Measurements from ENCODE around the gene MSH5. TPM values are rescaled to one million over a fixed set of nuclear protein-coding genes. Genes with fewer than 3 reads are reported as not detected.

MSH5 gene
- total and polyA plus RNA-seq, 2 donors (not counting 1 experiment from before 2014, with no cell fraction given), result 4.3 to 6.0 TPM

GRCh38 chr6:31718265-31718664 lies 21.5 kb upstream of the MSH5 start:
- Histone ChIP-seq H3K4me3 (replicated peaks in 1 of 4; ENCODE audit: control extremely low read depth in 1 of 4, insufficient read depth in 1 of 4, low read depth in 3 of 4, low read length in 4 of 4) (no peak overlapping the region), H3K79me2 (ENCODE audit: control insufficient read depth, insufficient read depth, low read length) (no peaks in the 10 kb centered on the region), H3K4me2 (ENCODE audit: extremely low read depth, insufficient read depth, low read length) (no peak overlapping the region), H3K4me1 (ENCODE audit: control insufficient read depth, extremely low read depth, insufficient read depth, low read length) (no peaks in the 10 kb centered on the region), H3K27me3 (ENCODE audit: control insufficient read depth, insufficient read depth, low read length) (peaks cover 10% of the 10 kb centered on the region), H3K9me3 (ENCODE audit: control insufficient read depth, insufficient read depth, low read depth, low read length) (no peaks in the 10 kb centered on the region), H4K20me1 (ENCODE audit: control insufficient read depth, extremely low read depth, insufficient read depth, low read length) (no peaks in the 10 kb centered on the region), H2AFZ (ENCODE audit: low read length) (no peak overlapping the region), H3K27ac (ENCODE audit: insufficient read depth, low read length) (no peak overlapping the region), H3K36me3 (ENCODE audit: control insufficient read depth, insufficient read depth, low read length) (no peaks in the 10 kb centered on the region), H3K9ac (ENCODE audit: insufficient read depth, low read length) (no peak overlapping the region)
- no peak for DNase-seq (ENCODE audit: low read depth in 2 of 2)
- no peak for TF ChIP-seq EZH2 (IDR thresholded peaks at IDR 0.05; ENCODE audit: low read length, missing control alignments)
- TF ChIP-seq, protein P1, sequence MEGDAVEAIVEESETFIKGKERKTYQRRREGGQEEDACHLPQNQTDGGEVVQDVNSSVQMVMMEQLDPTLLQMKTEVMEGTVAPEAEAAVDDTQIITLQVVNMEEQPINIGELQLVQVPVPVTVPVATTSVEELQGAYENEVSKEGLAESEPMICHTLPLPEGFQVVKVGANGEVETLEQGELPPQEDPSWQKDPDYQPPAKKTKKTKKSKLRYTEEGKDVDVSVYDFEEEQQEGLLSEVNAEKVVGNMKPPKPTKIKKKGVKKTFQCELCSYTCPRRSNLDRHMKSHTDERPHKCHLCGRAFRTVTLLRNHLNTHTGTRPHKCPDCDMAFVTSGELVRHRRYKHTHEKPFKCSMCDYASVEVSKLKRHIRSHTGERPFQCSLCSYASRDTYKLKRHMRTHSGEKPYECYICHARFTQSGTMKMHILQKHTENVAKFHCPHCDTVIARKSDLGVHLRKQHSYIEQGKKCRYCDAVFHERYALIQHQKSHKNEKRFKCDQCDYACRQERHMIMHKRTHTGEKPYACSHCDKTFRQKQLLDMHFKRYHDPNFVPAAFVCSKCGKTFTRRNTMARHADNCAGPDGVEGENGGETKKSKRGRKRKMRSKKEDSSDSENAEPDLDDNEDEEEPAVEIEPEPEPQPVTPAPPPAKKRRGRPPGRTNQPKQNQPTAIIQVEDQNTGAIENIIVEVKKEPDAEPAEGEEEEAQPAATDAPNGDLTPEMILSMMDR (conservative IDR thresholded peaks at IDR 0.05 in 1 of 2, IDR thresholded peaks at IDR 0.05 in 1 of 2; ENCODE audit: low read depth in 1 of 2, low read length in 2 of 2), result no peak

DNA sequence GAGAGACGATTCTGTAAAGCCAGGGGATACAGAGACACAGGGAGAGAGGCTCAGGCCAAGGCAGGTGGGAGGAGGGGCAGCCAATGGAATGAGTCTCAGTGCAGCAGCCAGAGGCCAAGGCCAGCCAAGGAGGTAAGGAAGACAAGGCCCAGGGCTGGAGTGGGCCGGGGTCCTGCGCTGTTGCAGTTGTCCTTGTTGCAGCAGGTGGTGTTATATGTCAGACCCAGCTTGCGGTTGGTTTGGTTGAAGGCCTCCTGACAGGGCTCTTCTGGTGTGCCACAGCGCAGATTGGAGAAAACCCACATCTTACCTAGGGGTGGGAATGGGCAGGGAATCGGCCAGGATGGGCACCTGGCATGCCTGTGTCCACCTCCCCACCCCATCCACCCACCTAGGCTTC lies 20.8 kb upstream of the MSH5 start:
- no peak overlapping the region for H3K4me2 ChIP-seq (ENCODE audit: extremely low read depth, insufficient read depth, low read length)
- TF ChIP-seq EZH2 (IDR thresholded peaks at IDR 0.05; ENCODE audit: low read length, missing control alignments), result no peak
- TF ChIP-seq, protein P1 (conservative IDR thresholded peaks at IDR 0.05 in 1 of 2, IDR thresholded peaks at IDR 0.05 in 1 of 2; ENCODE audit: low read depth in 1 of 2, low read length in 2 of 2), result no peak
- no peak overlapping the region for H3K4me3 ChIP-seq (replicated peaks in 1 of 4; ENCODE audit: control extremely low read depth in 1 of 4, insufficient read depth in 1 of 4, low read depth in 3 of 4, low read length in 4 of 4)
- no peaks in the 10 kb centered on the region for H3K36me3 ChIP-seq (ENCODE audit: control insufficient read depth, insufficient read depth, low read length)
- no peak overlapping the region for H2AFZ ChIP-seq (ENCODE audit: low read length)
- H3K9ac ChIP-seq (ENCODE audit: insufficient read depth, low read length), result no peak overlapping the region
- DNase-seq (ENCODE audit: low read depth in 2 of 2), result no peak
- H3K27me3 ChIP-seq (ENCODE audit: control insufficient read depth, insufficient read depth, low read length), result peaks cover 6% of the 10 kb centered on the region
- H3K4me1 ChIP-seq (ENCODE audit: control insufficient read depth, extremely low read depth, insufficient read depth, low read length), result no peaks in the 10 kb centered on the region
- no peaks in the 10 kb centered on the region for H4K20me1 ChIP-seq (ENCODE audit: control insufficient read depth, extremely low read depth, insufficient read depth, low read length)
- no peaks in the 10 kb centered on the region for H3K9me3 ChIP-seq (ENCODE audit: control insufficient read depth, insufficient read depth, low read depth, low read length)
- H3K27ac ChIP-seq (ENCODE audit: insufficient read depth, low read length), result no peak overlapping the region
- no peaks in the 10 kb centered on the region for H3K79me2 ChIP-seq (ENCODE audit: control insufficient read depth, insufficient read depth, low read length)

DNA sequence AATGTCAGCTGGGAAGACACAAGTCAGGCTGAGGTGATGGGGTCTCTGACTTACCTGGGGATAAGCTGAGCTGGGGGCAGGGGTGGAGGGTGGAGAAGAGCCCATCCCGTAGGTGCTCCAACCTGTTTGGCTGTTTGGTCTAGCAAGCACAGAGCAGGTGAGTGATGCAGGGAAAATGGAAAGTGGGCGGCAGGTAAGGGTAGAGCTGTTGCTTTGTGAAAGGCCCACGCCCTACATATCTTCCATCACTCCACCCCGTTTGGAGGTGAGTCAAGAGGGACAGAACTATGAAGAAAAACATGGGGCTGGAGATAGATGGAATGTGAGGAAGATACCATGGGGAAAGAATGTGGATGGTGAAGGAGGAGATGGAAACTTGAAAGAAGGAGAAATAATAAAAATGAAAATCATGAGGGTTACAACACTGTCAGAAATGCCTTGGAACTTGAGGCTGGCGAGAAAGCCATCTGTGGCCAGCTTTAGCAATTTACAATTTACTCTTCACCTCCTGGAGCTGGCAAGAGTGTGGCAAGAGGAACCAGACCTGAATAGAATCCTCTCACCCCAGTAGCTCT lies 19.5 kb upstream of the MSH5 start:
- no peaks in the 10 kb centered on the region for H4K20me1 ChIP-seq (ENCODE audit: control insufficient read depth, extremely low read depth, insufficient read depth, low read length)
- no peaks in the 10 kb centered on the region for H3K4me1 ChIP-seq (ENCODE audit: control insufficient read depth, extremely low read depth, insufficient read depth, low read length)
- no peak overlapping the region for H3K4me2 ChIP-seq (ENCODE audit: extremely low read depth, insufficient read depth, low read length)
- H3K36me3 ChIP-seq (ENCODE audit: control insufficient read depth, insufficient read depth, low read length), result no peaks in the 10 kb centered on the region
- H3K79me2 ChIP-seq (ENCODE audit: control insufficient read depth, insufficient read depth, low read length), result no peaks in the 10 kb centered on the region
- H2AFZ ChIP-seq (ENCODE audit: low read length), result no peak overlapping the region
- no peaks in the 10 kb centered on the region for H3K9me3 ChIP-seq (ENCODE audit: control insufficient read depth, insufficient read depth, low read depth, low read length)
- H3K27ac ChIP-seq (ENCODE audit: insufficient read depth, low read length), result no peak overlapping the region
- no peak overlapping the region for H3K9ac ChIP-seq (ENCODE audit: insufficient read depth, low read length)
- TF ChIP-seq, protein P1 (conservative IDR thresholded peaks at IDR 0.05 in 1 of 2, IDR thresholded peaks at IDR 0.05 in 1 of 2; ENCODE audit: low read depth in 1 of 2, low read length in 2 of 2), result no peak
- no peak for TF ChIP-seq EZH2 (IDR thresholded peaks at IDR 0.05; ENCODE audit: low read length, missing control alignments)
- no peak for DNase-seq (ENCODE audit: low read depth in 2 of 2)
- no peak overlapping the region for H3K4me3 ChIP-seq (replicated peaks in 1 of 4; ENCODE audit: control extremely low read depth in 1 of 4, insufficient read depth in 1 of 4, low read depth in 3 of 4, low read length in 4 of 4)
- H3K27me3 ChIP-seq (ENCODE audit: control insufficient read depth, insufficient read depth, low read length), result peaks cover 3% of the 10 kb centered on the region

Data from fibroblast of lung (primary cell).